Measurements from ENCODE around the gene CENPO.
A peak's percentile ranks its signal among the peaks of the same experiment; 100 is the strongest.

CENPO gene

GRCh38 chr2:24768013-24768412 lies 25.2 kb upstream of the CENPO start:
- peaks cover 52% of the 10 kb centered on the region for H3K36me3 ChIP-seq (ENCODE audit: insufficient read depth, low read length)
- H3K4me3 ChIP-seq (ENCODE audit: low read length): no peak overlapping the region
- H3K27me3 ChIP-seq (ENCODE audit: insufficient read depth, low read length): no peaks in the 10 kb centered on the region
- no peak overlapping the region for H2AFZ ChIP-seq (ENCODE audit: low read depth, low read length)
- H3K4me1 ChIP-seq (ENCODE audit: insufficient read depth, low read length): no peaks in the 10 kb centered on the region
- H3K9me3 ChIP-seq (ENCODE audit: low read length): no peaks in the 10 kb centered on the region

GRCh38 chr2:24768601-24769000 lies 24.6 kb upstream of the CENPO start:
- H3K36me3 ChIP-seq (ENCODE audit: insufficient read depth, low read length): peaks cover 52% of the 10 kb centered on the region
- no peak overlapping the region for H2AFZ ChIP-seq (ENCODE audit: low read depth, low read length)
- no peaks in the 10 kb centered on the region for H3K9me3 ChIP-seq (ENCODE audit: low read length)
- no peaks in the 10 kb centered on the region for H3K27me3 ChIP-seq (ENCODE audit: insufficient read depth, low read length)
- H3K4me1 ChIP-seq (ENCODE audit: insufficient read depth, low read length): no peaks in the 10 kb centered on the region
- no peak overlapping the region for H3K4me3 ChIP-seq (ENCODE audit: low read length)

GRCh38 chr2:24771061-24771460 lies 22.2 kb upstream of the CENPO start:
- Histone ChIP-seq H2AFZ (ENCODE audit: low read depth, low read length) (no peak overlapping the region), H3K36me3 (ENCODE audit: insufficient read depth, low read length) (peaks cover 34% of the 10 kb centered on the region), H3K4me3 (ENCODE audit: low read length) (no peak overlapping the region), H3K4me1 (ENCODE audit: insufficient read depth, low read length) (no peaks in the 10 kb centered on the region), H3K9me3 (ENCODE audit: low read length) (no peaks in the 10 kb centered on the region), H3K27me3 (ENCODE audit: insufficient read depth, low read length) (no peaks in the 10 kb centered on the region)

- Histone ChIP-seq H3K4me3 (ENCODE audit: low read length) (no peak overlapping the region), H3K36me3 (ENCODE audit: insufficient read depth, low read length) (peaks cover 28% of the 10 kb centered on the region), H3K4me1 (ENCODE audit: insufficient read depth, low read length) (no peaks in the 10 kb centered on the region), H3K9me3 (ENCODE audit: low read length) (no peaks in the 10 kb centered on the region), H2AFZ (ENCODE audit: low read depth, low read length) (no peak overlapping the region), H3K27me3 (ENCODE audit: insufficient read depth, low read length) (no peaks in the 10 kb centered on the region)
These were observed 21.2 kb upstream of the CENPO start for GRCh38 chr2:24771764-24772586.

- Histone ChIP-seq H2AFZ (ENCODE audit: low read depth, low read length) (no peak overlapping the region), H3K27me3 (ENCODE audit: insufficient read depth, low read length) (no peaks in the 10 kb centered on the region), H3K4me1 (ENCODE audit: insufficient read depth, low read length) (no peaks in the 10 kb centered on the region), H3K9me3 (ENCODE audit: low read length) (no peaks in the 10 kb centered on the region), H3K36me3 (ENCODE audit: insufficient read depth, low read length) (peaks cover 12% of the 10 kb centered on the region), H3K4me3 (ENCODE audit: low read length) (no peak overlapping the region)
These were observed 18.9 kb upstream of the CENPO start for GRCh38 chr2:24774373-24774772.

- Histone ChIP-seq H3K4me1 (ENCODE audit: insufficient read depth, low read length) (no peaks in the 10 kb centered on the region), H3K36me3 (ENCODE audit: insufficient read depth, low read length) (no peaks in the 10 kb centered on the region), H3K4me3 (ENCODE audit: low read length) (no peak overlapping the region), H2AFZ (ENCODE audit: low read depth, low read length) (no peak overlapping the region), H3K27me3 (ENCODE audit: insufficient read depth, low read length) (no peaks in the 10 kb centered on the region), H3K9me3 (ENCODE audit: low read length) (no peaks in the 10 kb centered on the region)
These were observed 14.1 kb upstream of the CENPO start for GRCh38 chr2:24779116-24779515.

GRCh38 chr2:24783641-24784040 lies 9.6 kb upstream of the CENPO start:
- H3K4me3 ChIP-seq (ENCODE audit: low read length): no peak overlapping the region
- H2AFZ ChIP-seq (ENCODE audit: low read depth, low read length): no peak overlapping the region
- no peaks in the 10 kb centered on the region for H3K36me3 ChIP-seq (ENCODE audit: insufficient read depth, low read length)
- no peaks in the 10 kb centered on the region for H3K27me3 ChIP-seq (ENCODE audit: insufficient read depth, low read length)
- no peaks in the 10 kb centered on the region for H3K4me1 ChIP-seq (ENCODE audit: insufficient read depth, low read length)
- no peaks in the 10 kb centered on the region for H3K9me3 ChIP-seq (ENCODE audit: low read length)

- H3K27me3 ChIP-seq (ENCODE audit: insufficient read depth, low read length): no peaks in the 10 kb centered on the region
- H2AFZ ChIP-seq (ENCODE audit: low read depth, low read length): no peak overlapping the region
- no peaks in the 10 kb centered on the region for H3K9me3 ChIP-seq (ENCODE audit: low read length)
- no peaks in the 10 kb centered on the region for H3K4me1 ChIP-seq (ENCODE audit: insufficient read depth, low read length)
- H3K4me3 ChIP-seq (ENCODE audit: low read length): no peak overlapping the region
- H3K36me3 ChIP-seq (ENCODE audit: insufficient read depth, low read length): no peaks in the 10 kb centered on the region
These were observed 7.4 kb upstream of the CENPO start for GRCh38 chr2:24785671-24786321.

- no peaks in the 10 kb centered on the region for H3K36me3 ChIP-seq (ENCODE audit: insufficient read depth, low read length)
- no peak overlapping the region for H3K4me3 ChIP-seq (ENCODE audit: low read length)
- no peak overlapping the region for H2AFZ ChIP-seq (ENCODE audit: low read depth, low read length)
- peaks cover 7% of the 10 kb centered on the region for H3K4me1 ChIP-seq (ENCODE audit: insufficient read depth, low read length)
- no peaks in the 10 kb centered on the region for H3K27me3 ChIP-seq (ENCODE audit: insufficient read depth, low read length)
- no peaks in the 10 kb centered on the region for H3K9me3 ChIP-seq (ENCODE audit: low read length)
These were observed 5.7 kb upstream of the CENPO start for GRCh38 chr2:24787532-24787931.

GRCh38 chr2:24788816-24789215 lies 4.4 kb upstream of the CENPO start:
- Histone ChIP-seq H2AFZ (ENCODE audit: low read depth, low read length) (no peak overlapping the region), H3K9me3 (ENCODE audit: low read length) (no peaks in the 10 kb centered on the region), H3K4me1 (ENCODE audit: insufficient read depth, low read length) (peaks cover 7% of the 10 kb centered on the region), H3K36me3 (ENCODE audit: insufficient read depth, low read length) (no peaks in the 10 kb centered on the region), H3K4me3 (ENCODE audit: low read length) (no peak overlapping the region), H3K27me3 (ENCODE audit: insufficient read depth, low read length) (no peaks in the 10 kb centered on the region)

GRCh38 chr2:24791452-24791851 lies 1.8 kb upstream of the CENPO start:
- Histone ChIP-seq H3K4me3 (ENCODE audit: low read length) (no peak overlapping the region), H3K4me1 (ENCODE audit: insufficient read depth, low read length) (peaks cover 25% of the 10 kb centered on the region), H2AFZ (ENCODE audit: low read depth, low read length) (no peak overlapping the region), H3K36me3 (ENCODE audit: insufficient read depth, low read length) (peaks cover 9% of the 10 kb centered on the region), H3K9me3 (ENCODE audit: low read length) (no peaks in the 10 kb centered on the region), H3K27me3 (ENCODE audit: insufficient read depth, low read length) (no peaks in the 10 kb centered on the region)

- Histone ChIP-seq H2AFZ (ENCODE audit: low read depth, low read length) (peak overlapping the region; percentile 65), H3K9me3 (ENCODE audit: low read length) (peaks cover 5% of the 10 kb centered on the region), H3K4me3 (ENCODE audit: low read length) (peak overlapping the region; percentile 82), H3K4me1 (ENCODE audit: insufficient read depth, low read length) (peaks cover 25% of the 10 kb centered on the region), H3K36me3 (ENCODE audit: insufficient read depth, low read length) (peaks cover 19% of the 10 kb centered on the region), H3K27me3 (ENCODE audit: insufficient read depth, low read length) (no peaks in the 10 kb centered on the region)
These were observed 717 bp upstream of the CENPO start for GRCh38 chr2:24792542-24792873.

GRCh38 chr2:24793761-24794435 lies 673 bp downstream of the CENPO start:
- H2AFZ ChIP-seq (ENCODE audit: low read depth, low read length): peak overlapping the region; percentile 65
- no peaks in the 10 kb centered on the region for H3K27me3 ChIP-seq (ENCODE audit: insufficient read depth, low read length)
- H3K36me3 ChIP-seq (ENCODE audit: insufficient read depth, low read length): peaks cover 26% of the 10 kb centered on the region
- peaks cover 10% of the 10 kb centered on the region for H3K9me3 ChIP-seq (ENCODE audit: low read length)
- peak overlapping the region; percentile 82 for H3K4me3 ChIP-seq (ENCODE audit: low read length)
- H3K4me1 ChIP-seq (ENCODE audit: insufficient read depth, low read length): peaks cover 25% of the 10 kb centered on the region

Measured in neuron (in vitro differentiated cells).